ENCODE data around the gene PIPOX.

Gene PIPOX

DNA sequence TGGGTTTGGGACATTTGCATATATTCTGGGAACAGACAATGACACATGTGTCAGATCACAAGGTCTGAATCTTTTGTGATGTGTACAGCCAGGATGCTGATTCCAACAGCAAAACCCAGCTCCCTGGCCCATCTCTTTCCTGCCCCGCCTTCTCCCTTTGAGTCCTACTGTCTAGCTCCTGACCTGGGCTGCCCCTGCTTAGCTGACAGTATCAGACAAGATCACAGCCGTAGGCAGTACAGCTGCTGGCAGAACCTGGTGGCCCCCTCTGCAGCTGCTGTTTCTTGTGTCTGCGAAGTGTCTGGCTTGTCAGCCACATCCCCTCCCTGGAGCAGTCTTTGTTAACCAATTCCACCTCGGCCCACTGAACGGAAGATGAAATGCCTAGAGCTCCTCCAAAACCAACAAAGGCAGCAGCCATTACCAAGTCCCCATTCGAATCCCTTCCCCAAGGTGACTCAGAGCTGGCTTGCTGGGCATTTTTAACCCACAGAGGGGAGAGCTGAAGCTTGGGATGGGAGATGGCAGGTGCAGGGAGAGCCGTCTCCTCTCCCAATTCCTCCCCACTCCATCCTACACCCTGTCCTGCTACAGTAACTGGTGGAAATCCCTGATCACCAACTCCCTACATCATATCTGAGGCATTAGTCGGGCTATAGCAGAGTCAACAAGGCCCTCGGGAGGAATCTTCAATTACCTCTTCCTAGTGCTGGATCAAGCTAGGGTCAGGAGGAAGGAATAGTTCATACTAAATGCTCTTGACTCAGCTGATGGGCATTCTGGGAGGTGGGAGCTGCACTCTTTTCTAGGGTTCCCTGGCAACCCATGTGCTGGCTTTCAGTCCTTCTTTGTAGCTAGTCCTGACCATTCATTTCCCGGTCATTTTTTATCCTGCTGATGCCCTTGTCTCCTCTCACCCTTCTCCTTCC, 5.8 kb downstream of the PIPOX start:
- no peak for DNase-seq (ENCODE audit: low read depth in 2 of 2)

DNA sequence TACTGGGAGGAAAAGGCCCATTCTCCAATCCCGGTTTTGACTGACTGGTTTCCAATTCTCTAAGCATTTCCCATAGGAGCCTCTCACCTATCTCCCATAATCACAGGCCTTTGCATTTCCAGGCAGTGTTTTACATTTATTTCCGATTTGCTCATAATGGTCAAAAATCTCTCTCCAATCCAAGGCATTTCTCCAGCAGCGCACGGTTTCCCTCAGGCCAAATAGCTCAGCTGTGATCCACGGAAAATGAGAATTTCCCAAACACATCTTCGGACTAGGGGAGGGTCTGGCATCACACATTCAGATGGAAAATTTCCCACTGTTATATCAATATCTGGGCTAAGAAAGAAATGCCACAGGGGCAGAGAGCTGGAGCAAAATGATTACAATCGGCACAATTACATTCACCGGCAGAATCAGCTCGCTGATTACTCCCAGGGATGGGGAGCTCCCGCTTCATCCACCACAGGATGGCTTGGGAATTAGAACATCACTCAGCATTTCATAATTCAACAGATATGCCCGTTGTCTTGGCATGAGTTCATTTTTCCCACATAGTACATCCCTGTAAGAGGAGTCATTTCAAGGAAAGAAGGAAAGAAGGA, 6.7 kb downstream of the PIPOX start:
- no peak for DNase-seq (ENCODE audit: low read depth in 2 of 2)

DNA sequence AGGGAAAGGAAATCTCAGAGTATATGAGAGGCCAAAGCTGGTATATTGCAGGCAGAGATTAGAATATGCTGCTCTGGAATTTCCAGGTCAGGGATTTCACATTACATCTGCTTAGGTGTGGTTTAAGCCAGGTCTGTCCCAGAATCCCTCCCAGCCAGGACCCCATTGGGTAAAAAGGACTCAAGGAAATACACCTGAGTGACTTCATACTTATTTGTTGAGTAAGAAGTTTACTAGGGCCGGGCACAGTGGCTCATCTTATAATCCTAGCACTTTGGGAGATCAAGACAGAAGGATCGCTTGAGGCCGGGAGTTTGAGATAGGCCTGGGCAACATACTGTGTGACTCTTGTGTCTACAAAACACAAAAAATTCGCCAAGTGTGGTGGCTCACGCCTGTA, 7.2 kb downstream of the PIPOX start:
- no peak for DNase-seq (ENCODE audit: low read depth in 2 of 2)

DNA sequence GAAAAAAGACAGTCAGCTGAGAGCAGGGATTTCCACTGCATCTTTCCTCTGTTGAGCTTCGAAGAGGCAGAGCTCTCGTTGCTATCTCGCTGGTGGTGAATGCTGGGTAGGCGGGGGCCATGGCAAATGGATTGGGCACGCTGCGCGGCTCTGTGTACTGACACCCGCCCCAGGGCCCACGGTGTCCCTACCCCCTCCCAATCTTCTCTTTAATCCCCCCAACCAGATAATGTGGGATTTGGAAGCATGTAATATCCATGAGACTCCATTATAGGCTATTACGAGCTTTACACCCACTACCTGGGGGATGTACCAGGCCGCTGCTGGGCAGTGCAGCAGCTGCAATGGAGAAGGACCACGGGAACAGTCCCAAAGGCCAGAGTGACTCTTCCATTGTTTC, 8.3 kb downstream of the PIPOX start:
- no peak for DNase-seq (ENCODE audit: low read depth in 2 of 2)

- DNase-seq (ENCODE audit: low read depth in 2 of 2) = no peak
Measured at GRCh38 chr17:29051731-29052130, 8.8 kb downstream of the PIPOX start.

- no peak for DNase-seq (ENCODE audit: low read depth in 2 of 2)
Measured at GRCh38 chr17:29054835-29055234, 11.9 kb downstream of the PIPOX start.

GRCh38 chr17:29057361-29057760, 14.4 kb downstream of the PIPOX start:
- no peak for DNase-seq (ENCODE audit: low read depth in 2 of 2)

DNA sequence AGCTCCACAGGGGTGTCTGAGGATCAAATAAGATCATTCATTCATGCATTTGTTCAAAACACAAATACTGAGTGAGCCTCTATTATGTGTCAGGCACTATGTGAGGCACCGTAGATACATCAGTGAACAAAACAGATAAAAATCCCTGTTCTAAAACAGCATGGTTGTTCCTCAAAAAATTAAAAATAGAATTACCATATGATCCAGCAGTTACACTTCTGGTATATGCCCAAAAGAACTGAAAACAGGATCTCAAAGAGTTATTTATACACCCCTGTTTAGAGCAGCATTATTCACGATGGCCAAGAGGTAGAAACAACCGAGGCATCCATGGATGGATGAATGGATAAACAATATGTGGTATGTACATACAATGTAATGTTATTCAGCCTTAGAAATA, 15.4 kb downstream of the PIPOX start:
- no peak for DNase-seq (ENCODE audit: low read depth in 2 of 2)

DNA sequence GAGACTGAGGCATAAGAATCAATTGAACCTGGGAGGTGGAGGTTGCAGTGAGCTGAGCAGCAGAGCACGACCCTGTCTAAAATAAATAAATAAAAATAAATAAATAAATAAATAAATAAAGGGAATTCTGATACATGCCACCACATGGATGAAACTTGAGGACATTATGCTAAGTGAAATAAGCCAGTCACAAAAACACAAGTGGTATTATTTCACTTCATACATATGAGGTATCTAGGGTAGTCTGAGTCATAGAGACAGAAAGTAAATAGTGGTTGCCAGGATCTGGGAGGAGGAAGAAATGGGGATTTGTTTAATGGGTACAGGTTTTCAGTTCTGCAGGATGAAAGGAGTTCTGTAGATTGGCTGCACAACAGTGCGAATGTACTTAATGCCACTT, 16.3 kb downstream of the PIPOX start:
- DNase-seq (ENCODE audit: low read depth in 2 of 2) = no peak

DNA sequence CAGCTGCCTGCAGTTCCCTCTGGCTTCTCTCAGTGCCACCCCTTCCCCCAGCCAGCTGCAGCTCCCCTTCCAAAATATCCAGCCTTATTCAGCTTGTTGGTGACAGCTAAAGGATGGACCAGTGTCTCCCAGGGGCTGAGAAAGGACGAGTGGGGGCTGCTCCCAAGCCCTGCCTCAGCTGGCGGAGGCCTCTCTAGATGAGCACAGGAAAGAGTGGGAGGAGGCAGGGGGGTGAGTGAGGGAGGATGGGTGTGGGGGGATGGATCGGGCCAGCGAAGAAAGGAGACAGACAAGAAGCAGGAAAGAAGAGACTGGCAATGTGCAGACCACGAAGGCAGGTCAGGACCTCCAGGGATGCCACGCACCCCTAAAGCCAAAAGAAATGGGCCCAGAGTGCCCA, 17.5 kb downstream of the PIPOX start:
- no peak for DNase-seq (ENCODE audit: low read depth in 2 of 2)

GRCh38 chr17:29061036-29061435, 18.1 kb downstream of the PIPOX start:
- no peak for DNase-seq (ENCODE audit: low read depth in 2 of 2)

DNA sequence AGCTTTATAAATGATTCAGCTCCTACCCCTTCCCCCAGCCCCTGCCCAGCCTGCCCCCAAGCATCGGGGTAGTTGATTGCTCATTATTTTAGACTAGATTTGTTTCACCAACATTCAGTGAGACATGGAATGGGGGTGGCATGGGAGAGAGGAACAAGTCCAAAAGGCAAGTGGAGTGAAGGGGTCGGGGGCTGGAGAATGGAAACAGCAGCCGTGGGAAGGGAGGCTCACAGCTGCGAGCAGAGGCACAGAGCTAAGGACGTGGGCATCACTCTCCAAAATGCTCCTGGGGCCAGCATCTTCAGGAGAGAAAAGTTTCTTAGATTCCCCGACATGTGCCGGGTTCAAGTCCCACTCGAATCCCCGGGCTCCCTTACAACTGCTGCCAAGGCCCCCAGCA, 19.3 kb downstream of the PIPOX start:
- no peak for DNase-seq (ENCODE audit: low read depth in 2 of 2)

DNA sequence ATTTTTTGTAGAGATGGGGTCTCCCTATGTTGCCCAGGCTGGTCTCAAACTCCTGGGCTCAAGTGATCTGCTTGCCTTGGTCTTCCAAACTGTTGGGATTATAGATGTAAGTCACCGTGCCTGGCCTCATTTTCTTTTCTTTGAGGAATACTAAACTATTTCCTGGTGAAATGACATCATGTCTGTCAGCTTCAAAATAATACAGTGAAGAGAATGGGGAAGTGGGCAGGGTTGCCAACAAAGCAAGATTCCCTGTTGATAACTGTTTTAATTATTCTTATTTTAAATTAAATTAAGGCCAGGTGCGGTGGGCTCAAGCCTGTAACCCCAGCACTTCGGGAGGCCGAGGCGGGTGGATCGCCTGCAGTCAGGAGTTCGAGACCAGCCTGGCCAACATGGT, 21.1 kb downstream of the PIPOX start:
- DNase-seq (ENCODE audit: low read depth in 2 of 2) = no peak

DNA sequence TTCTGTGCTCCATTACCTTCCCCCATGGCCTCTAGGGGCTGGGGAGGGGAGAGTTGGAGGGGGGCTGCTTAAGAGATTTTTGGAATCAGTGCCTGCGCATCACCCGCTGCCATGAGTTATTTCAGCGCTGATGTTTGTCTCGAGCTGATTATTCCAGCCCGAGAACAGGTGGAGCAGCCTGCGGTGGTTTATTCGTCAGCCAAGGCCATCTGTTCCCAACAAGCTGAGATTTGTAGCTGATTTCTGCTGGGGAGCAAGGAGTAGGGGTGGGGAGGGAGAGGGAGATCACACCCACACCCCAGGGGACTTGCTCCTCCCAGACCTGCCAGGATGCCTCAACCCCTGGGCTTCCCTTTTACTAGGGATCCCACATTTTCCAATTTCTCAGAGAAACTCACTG, 23.1 kb downstream of the PIPOX start:
- DNase-seq (ENCODE audit: low read depth in 2 of 2) = no peak

GRCh38 chr17:29066606-29067005, 23.7 kb downstream of the PIPOX start:
- no peak for DNase-seq (ENCODE audit: low read depth in 2 of 2)

- no peak for DNase-seq (ENCODE audit: low read depth in 2 of 2)
Measured at GRCh38 chr17:29068818-29069217, 25.9 kb downstream of the PIPOX start.

GRCh38 chr17:29069526-29070041, 26.6 kb downstream of the PIPOX start:
- no peak for DNase-seq (ENCODE audit: low read depth in 2 of 2)

DNA sequence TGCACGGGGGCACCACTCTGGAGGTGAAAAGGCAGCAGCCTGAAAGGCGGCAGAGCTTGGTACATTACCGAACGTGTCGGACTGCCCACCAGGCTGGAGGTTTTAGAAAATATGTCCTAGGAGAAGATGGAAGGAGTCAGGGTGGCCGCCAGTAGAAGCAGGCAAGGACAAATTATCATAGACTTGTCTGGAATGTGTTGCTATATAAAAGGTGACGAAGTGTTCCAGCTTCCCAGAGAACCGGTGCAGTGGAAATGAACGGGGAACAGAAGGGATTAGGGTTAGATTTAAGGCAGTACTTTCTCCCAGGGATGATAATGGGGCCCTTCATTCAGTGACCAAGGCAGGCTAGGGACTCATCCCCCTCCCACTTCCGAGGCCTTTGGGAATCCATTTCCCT, 27.4 kb downstream of the PIPOX start:
- DNase-seq (ENCODE audit: low read depth in 2 of 2) = no peak

- no peak for DNase-seq (ENCODE audit: low read depth in 2 of 2)
Measured at GRCh38 chr17:29070781-29071180, 27.8 kb downstream of the PIPOX start.

DNA sequence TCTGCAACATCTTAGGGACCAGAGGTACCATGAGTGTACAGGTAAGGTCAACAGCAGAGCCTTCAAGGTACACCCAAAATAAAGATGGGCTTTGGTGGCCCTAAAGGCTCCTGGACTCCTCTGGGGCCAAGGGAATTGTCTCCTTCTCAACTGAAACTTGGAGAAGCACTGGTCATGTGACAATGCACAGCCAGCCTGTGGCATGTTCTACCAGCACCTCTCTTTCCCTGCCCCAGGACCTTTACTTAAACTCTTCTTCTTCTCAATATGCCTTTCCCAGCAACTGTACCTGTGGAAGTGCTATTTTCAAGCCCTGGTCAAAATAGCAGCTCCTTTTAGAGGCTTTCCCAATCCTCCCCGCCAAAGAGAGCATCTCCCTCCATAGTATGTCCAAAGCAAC, 28.4 kb downstream of the PIPOX start:
- no peak for DNase-seq (ENCODE audit: low read depth in 2 of 2)

- no peak for DNase-seq (ENCODE audit: low read depth in 2 of 2)
Measured at GRCh38 chr17:29073045-29073444, 30.1 kb downstream of the PIPOX start.

DNA sequence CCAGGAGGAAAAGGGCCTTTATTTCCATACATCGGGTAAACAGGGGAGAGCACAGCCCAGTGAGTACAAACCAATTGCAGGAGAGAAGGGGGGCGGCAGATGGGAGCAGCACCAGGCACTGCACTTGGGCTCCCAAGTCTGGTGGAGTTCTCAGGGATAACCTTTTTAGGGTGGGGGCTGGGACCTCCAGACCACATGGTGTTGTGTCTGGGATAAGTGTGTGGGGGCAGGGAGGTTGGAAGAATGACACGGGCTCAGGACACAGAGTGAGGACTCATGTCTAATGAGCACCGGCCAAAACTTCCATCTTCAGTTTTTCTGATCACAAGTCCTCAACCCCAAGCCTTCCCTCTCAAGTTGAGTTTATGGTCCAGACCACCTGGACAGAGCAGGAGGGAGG, 30.6 kb downstream of the PIPOX start:
- DNase-seq (ENCODE audit: low read depth in 2 of 2) = no peak

DNA sequence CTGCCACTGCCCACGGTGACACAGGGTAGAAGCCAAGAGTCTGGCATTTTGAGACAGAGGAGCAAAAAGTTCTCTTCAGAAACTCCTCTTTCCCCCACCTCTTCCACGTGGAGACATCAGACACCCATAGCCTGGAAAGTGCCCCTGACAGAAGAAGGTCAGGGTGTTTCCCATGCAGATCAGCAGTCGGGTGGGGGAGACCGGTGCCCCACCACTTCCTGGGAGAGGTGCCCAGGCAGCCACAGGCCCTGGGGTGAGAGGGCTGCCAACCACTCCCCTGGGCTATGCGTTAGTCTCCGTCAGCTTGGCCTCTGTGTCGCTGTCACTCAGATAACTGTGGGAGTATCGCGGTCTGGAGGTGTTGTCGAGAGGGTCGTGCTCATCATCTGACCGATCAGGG, 31.5 kb downstream of the PIPOX start:
- DNase-seq (ENCODE audit: low read depth in 2 of 2) = no peak

Data from stimulated activated CD4-positive, alpha-beta T cell treated with anti-CD3 and anti-CD28 coated beads, Interleukin-1b, Interleukin-23, amount 100 ng/mL, for 1 hour (primary cell).